Central memory CD8-positive, alpha-beta T cell (primary cell): ENCODE measurements around the gene DEPDC1B.

ENCODE experiments used
- ATAC-seq: fragments of 150-1000 bp; cut with Tn5 transposase; replicated peaks from 2 replicates; pipeline ENCODE4 v1.10.0; 2022; ENCODE audit warnings: mild to moderate bottlenecking, moderate FRiP score, moderate number of reproducible peaks; ENCODE audit not compliant: poor library complexity, severe bottlenecking; ENCODE audit errors: extremely low read depth
- DNase-seq, 2 donors: peaks; one replicate each; pipeline ENCODE4 v3.0.0; 2021; ENCODE audit warnings: low spot score in 2 of 2
- H3K27ac Mint-ChIP-seq: one replicate; pipeline ENCODE4 v1.8.0; 2022; ENCODE audit warnings: low read depth, mild to moderate bottlenecking, moderate library complexity, mixed read lengths
- H3K27me3 Mint-ChIP-seq: one replicate; pipeline ENCODE4 v1.8.0; 2022; ENCODE audit warnings: mixed read lengths
- H3K36me3 Mint-ChIP-seq: one replicate; pipeline ENCODE4 v1.8.0; 2022; ENCODE audit warnings: mild to moderate bottlenecking, moderate library complexity, mixed read lengths; ENCODE audit not compliant: insufficient read depth
- H3K4me1 Mint-ChIP-seq: one replicate; pipeline ENCODE4 v1.8.0; 2022; ENCODE audit warnings: mixed read lengths
- H3K4me3 Mint-ChIP-seq: one replicate; pipeline ENCODE4 v1.8.0; 2022; ENCODE audit warnings: mild to moderate bottlenecking, moderate library complexity, mixed read lengths
- H3K9me3 Mint-ChIP-seq: one replicate; pipeline ENCODE4 v1.8.0; 2022; ENCODE audit warnings: mixed read lengths

Gene DEPDC1B

GRCh38 chr5:60670749-60671148 is 29.2 kb downstream of the DEPDC1B start:
- Mint-ChIP-seq H3K4me3 (no peak overlapping the region), H3K4me1 (no peaks in the 10 kb centered on the region), H3K36me3 (no peaks in the 10 kb centered on the region), H3K9me3 (no peaks in the 10 kb centered on the region), H3K27me3 (no peaks in the 10 kb centered on the region), H3K27ac (no peak overlapping the region)
- no peak for DNase-seq
- ATAC-seq = no peak

DNA sequence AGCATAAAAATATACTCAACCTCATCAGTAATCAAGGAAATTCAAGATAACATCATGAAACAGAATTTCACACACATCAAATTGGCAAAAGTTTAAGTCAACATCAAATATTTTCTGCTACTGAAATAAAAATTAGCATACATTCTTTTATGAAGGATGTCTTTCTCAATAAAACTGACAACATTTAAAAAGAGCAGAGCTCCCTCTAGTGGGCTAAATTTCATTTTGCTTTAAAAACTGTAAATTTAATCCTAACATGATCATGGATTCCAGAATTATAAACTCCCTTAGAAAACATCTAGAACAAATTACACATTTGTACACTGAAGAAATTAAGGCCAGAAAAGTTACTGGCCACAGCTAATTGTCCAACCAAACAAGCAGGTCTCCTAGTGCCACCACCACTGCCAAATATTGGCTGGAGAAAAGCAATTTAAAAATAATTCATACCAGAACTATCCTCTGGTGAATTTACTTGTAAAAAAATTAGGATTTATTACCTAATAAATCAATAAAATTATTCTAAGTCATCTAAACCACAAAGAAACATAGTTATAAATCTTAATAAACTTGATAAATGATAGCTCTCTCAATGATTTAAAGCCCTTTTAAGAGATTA is 31.2 kb downstream of the DEPDC1B start:
- no peaks in the 10 kb centered on the region for H3K4me1 Mint-ChIP-seq
- no peaks in the 10 kb centered on the region for H3K36me3 Mint-ChIP-seq
- H3K27me3 Mint-ChIP-seq = no peaks in the 10 kb centered on the region
- H3K27ac Mint-ChIP-seq = no peak overlapping the region
- ATAC-seq = no peak
- H3K4me3 Mint-ChIP-seq = no peak overlapping the region
- H3K9me3 Mint-ChIP-seq = no peaks in the 10 kb centered on the region
- no peak for DNase-seq

GRCh38 chr5:60651872-60652620 is 47.9 kb downstream of the DEPDC1B start:
- H3K4me1 Mint-ChIP-seq = no peaks in the 10 kb centered on the region
- H3K36me3 Mint-ChIP-seq = no peaks in the 10 kb centered on the region
- no peak for ATAC-seq
- H3K27me3 Mint-ChIP-seq = no peaks in the 10 kb centered on the region
- DNase-seq = no peak
- H3K4me3 Mint-ChIP-seq = no peak overlapping the region
- H3K27ac Mint-ChIP-seq = no peak overlapping the region
- H3K9me3 Mint-ChIP-seq = peaks cover 6% of the 10 kb centered on the region

GRCh38 chr5:60649288-60649917 is 50.6 kb downstream of the DEPDC1B start:
- no peak overlapping the region for H3K4me3 Mint-ChIP-seq
- H3K27ac Mint-ChIP-seq = no peak overlapping the region
- no peaks in the 10 kb centered on the region for H3K4me1 Mint-ChIP-seq
- DNase-seq (no peak), ATAC-seq (no peak)
- H3K36me3 Mint-ChIP-seq = no peaks in the 10 kb centered on the region
- no peaks in the 10 kb centered on the region for H3K27me3 Mint-ChIP-seq
- no peaks in the 10 kb centered on the region for H3K9me3 Mint-ChIP-seq

DNA sequence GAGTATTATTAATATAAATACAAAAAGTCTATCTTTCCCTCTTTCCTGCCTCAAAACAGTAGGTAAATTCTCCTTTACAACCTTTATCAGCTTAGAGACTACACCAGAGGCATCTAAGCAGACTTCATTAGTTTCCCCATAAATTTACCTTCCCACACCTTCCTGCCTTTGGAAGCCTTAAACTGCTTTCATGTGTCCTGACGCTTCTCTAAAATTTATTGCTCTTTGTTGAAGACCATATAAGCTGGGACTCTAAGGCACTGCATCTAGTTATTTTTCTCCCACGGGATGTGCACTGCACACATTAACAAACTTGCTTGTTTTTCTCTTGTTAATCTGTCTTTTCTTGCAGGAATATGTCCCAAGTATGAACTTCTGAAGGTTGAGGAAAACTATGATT is 51.8 kb downstream of the DEPDC1B start:
- DNase-seq (no peak), ATAC-seq (no peak)
- Mint-ChIP-seq H3K27ac (no peak overlapping the region), H3K4me3 (no peak overlapping the region), H3K36me3 (no peaks in the 10 kb centered on the region), H3K27me3 (no peaks in the 10 kb centered on the region), H3K9me3 (no peaks in the 10 kb centered on the region), H3K4me1 (no peaks in the 10 kb centered on the region)

- no peak for ATAC-seq
- H3K36me3 Mint-ChIP-seq = no peaks in the 10 kb centered on the region
- no peak overlapping the region for H3K27ac Mint-ChIP-seq
- H3K4me3 Mint-ChIP-seq = no peak overlapping the region
- no peaks in the 10 kb centered on the region for H3K4me1 Mint-ChIP-seq
- H3K27me3 Mint-ChIP-seq = no peaks in the 10 kb centered on the region
- no peak for DNase-seq
- H3K9me3 Mint-ChIP-seq = no peaks in the 10 kb centered on the region
These were observed 59.1 kb downstream of the DEPDC1B start for GRCh38 chr5:60640901-60641300.

GRCh38 chr5:60639544-60639943 is 60.4 kb downstream of the DEPDC1B start:
- H3K27me3 Mint-ChIP-seq = no peaks in the 10 kb centered on the region
- H3K4me1 Mint-ChIP-seq = no peaks in the 10 kb centered on the region
- H3K27ac Mint-ChIP-seq = no peak overlapping the region
- no peak overlapping the region for H3K4me3 Mint-ChIP-seq
- DNase-seq (no peak), ATAC-seq (no peak)
- H3K36me3 Mint-ChIP-seq = no peaks in the 10 kb centered on the region
- no peaks in the 10 kb centered on the region for H3K9me3 Mint-ChIP-seq

GRCh38 chr5:60638300-60638699 is 61.7 kb downstream of the DEPDC1B start:
- no peak for ATAC-seq
- Mint-ChIP-seq H3K27ac (no peak overlapping the region), H3K9me3 (no peaks in the 10 kb centered on the region), H3K4me3 (no peak overlapping the region), H3K36me3 (no peaks in the 10 kb centered on the region), H3K4me1 (no peaks in the 10 kb centered on the region), H3K27me3 (no peaks in the 10 kb centered on the region)
- no peak for DNase-seq

DNA sequence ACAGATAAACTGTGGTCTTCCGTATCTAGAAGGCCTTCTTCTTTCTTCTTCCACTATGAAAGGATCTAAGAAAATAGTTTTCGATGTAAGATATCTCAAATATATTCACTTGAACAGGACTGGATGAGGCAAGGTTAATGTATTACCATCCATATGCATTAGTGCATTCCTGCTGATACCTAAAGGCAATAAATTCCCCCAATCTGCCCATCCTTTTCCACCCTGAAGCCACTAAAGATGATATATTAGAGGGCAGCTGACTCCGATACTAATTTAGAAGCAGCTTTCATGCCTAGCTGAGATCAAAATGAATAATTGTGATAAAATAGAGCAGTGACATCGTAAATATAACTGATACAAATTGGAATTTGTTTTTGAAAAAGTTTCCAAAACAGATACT is 63.3 kb downstream of the DEPDC1B start:
- Mint-ChIP-seq H3K9me3 (no peaks in the 10 kb centered on the region), H3K36me3 (no peaks in the 10 kb centered on the region), H3K4me3 (no peak overlapping the region), H3K4me1 (no peaks in the 10 kb centered on the region), H3K27me3 (no peaks in the 10 kb centered on the region), H3K27ac (no peak overlapping the region)
- DNase-seq (no peak), ATAC-seq (no peak)

- H3K27ac Mint-ChIP-seq = no peak overlapping the region
- H3K4me1 Mint-ChIP-seq = no peaks in the 10 kb centered on the region
- no peaks in the 10 kb centered on the region for H3K36me3 Mint-ChIP-seq
- H3K9me3 Mint-ChIP-seq = no peaks in the 10 kb centered on the region
- ATAC-seq = no peak
- no peak overlapping the region for H3K4me3 Mint-ChIP-seq
- H3K27me3 Mint-ChIP-seq = no peaks in the 10 kb centered on the region
- DNase-seq = no peak
These were observed 64.0 kb downstream of the DEPDC1B start for GRCh38 chr5:60636001-60636400.

GRCh38 chr5:60634051-60634450 is 65.9 kb downstream of the DEPDC1B start:
- ATAC-seq (no peak), DNase-seq (no peak)
- no peak overlapping the region for H3K27ac Mint-ChIP-seq
- H3K4me1 Mint-ChIP-seq = no peaks in the 10 kb centered on the region
- no peaks in the 10 kb centered on the region for H3K9me3 Mint-ChIP-seq
- no peaks in the 10 kb centered on the region for H3K36me3 Mint-ChIP-seq
- no peaks in the 10 kb centered on the region for H3K27me3 Mint-ChIP-seq
- H3K4me3 Mint-ChIP-seq = no peak overlapping the region

GRCh38 chr5:60633341-60633740 is 66.6 kb downstream of the DEPDC1B start:
- no peak for ATAC-seq
- Mint-ChIP-seq H3K9me3 (no peaks in the 10 kb centered on the region), H3K4me3 (no peak overlapping the region), H3K27ac (peak overlapping the region; percentile 24), H3K36me3 (no peaks in the 10 kb centered on the region), H3K27me3 (no peaks in the 10 kb centered on the region), H3K4me1 (no peaks in the 10 kb centered on the region)
- no peak for DNase-seq

DNA sequence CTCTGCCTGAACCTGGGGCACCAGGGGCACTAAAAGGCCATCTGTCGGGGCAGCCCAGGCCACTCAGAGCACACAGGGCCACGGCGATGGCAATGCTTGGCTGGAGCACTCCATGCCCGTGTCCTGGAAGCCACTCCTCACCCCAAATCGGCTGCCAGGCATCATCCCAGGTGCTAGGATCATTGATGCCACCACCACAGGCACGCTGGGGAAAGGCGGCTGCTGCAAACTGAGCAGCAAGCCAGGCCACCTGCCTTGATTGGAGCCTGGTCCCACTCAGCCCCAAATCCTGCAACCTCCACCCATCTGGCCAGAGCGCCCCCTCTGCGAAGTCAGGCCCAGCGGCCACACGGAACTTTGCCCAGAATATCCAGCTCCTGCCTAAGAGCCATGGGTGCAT is 67.8 kb downstream of the DEPDC1B start:
- Mint-ChIP-seq H3K4me3 (no peak overlapping the region), H3K9me3 (no peaks in the 10 kb centered on the region), H3K27me3 (no peaks in the 10 kb centered on the region), H3K4me1 (no peaks in the 10 kb centered on the region), H3K27ac (no peak overlapping the region), H3K36me3 (no peaks in the 10 kb centered on the region)
- DNase-seq (no peak), ATAC-seq (no peak)
